Measurements from ENCODE around the gene FGF1.

The FGF1 gene

DNA sequence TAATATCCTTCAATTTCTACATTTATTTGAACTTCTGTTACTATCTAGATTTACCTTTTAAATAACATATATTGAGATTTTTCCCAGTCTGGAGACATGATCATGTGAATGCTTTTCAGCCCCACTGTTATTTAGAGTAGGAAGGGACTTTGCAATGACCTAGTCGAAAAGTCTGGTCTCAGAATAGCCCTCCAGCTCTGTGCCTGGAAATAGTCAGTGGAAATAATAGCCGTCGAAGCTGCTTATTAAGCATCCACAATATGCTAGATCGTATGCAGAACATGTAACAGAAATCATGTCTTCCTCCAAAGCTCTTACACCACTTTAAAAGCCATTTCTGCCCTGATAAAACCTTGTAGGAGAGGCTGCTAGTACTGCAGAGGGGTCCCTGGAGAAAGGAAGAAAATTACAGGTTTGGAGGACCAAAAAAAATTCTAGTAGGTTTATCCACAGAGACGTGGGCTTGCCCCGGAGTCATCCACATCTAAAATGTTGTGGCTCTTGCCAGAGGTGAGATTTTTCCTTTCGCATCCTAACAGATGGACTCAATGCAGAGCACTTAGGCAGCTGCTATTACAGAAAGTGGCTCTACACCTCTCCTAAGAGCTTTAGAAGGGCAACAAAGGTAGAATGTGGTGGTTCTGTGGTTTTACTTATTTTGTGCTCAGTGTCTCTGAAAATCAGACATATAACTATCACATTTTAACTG, 2.5 kb upstream of the FGF1 start:
- H3K27me3 ChIP-seq (ENCODE audit: low read depth), result no peaks in the 10 kb centered on the region
- in situ Hi-C loops (cut with MboI; ENCODE audit: low sequenced_read_pairs), result loop anchor here (25.0 kb wide), 1 partner anchor 701 kb away; no protein-coding TSS in a partner anchor
- H3K36me3 ChIP-seq (replicated peaks), result no peaks in the 10 kb centered on the region
- H3K9me3 ChIP-seq, result no peaks in the 10 kb centered on the region
- no peak for DNase-seq (ENCODE audit: low spot score in 2 of 2)
- H3K4me1 ChIP-seq, result peaks cover 15% of the 10 kb centered on the region
- H3K4me3 ChIP-seq, result no peak overlapping the region

- Histone ChIP-seq H3K36me3 (replicated peaks) (no peaks in the 10 kb centered on the region), H3K9me3 (no peaks in the 10 kb centered on the region), H3K27me3 (ENCODE audit: low read depth) (no peaks in the 10 kb centered on the region), H3K4me3 (no peak overlapping the region), H3K4me1 (peaks cover 15% of the 10 kb centered on the region)
- no peak for DNase-seq (ENCODE audit: low spot score in 2 of 2)
- in situ Hi-C loops (cut with MboI; ENCODE audit: low sequenced_read_pairs), result loop anchor here (25.0 kb wide), 1 partner anchor 700 kb away; no protein-coding TSS in a partner anchor
Measured at GRCh38 chr5:142686968-142687367, 1.1 kb upstream of the FGF1 start.

DNA sequence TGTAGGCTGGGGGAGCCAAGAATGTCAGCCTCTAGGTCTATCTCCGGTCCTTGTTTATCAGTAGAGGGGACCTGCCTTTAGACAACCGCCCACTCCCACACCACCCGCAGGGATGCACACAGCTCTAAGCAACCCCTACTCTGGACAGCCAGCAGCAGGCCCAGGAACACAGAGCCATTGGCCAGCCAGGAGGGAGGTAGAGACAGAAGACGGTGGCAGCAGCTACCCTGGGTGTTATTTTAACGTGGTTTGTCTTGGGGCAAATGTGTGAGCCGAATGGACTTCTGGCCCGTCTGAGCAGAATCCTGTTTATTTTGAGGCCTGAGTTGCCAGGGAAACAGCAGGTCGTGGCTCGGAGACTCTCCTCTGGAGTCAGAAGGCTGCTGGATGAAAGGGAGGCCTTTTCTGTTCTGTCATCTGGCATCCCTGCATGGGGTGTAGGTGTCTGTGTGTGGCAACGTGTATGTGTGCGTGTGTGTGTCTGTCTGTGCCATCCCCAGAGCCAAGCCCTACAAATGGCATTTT, 382 bp upstream of the FGF1 start:
- Histone ChIP-seq H3K36me3 (replicated peaks) (no peaks in the 10 kb centered on the region), H3K4me3 (no peak overlapping the region), H3K9me3 (no peaks in the 10 kb centered on the region), H3K27me3 (ENCODE audit: low read depth) (no peaks in the 10 kb centered on the region), H3K4me1 (peaks cover 15% of the 10 kb centered on the region)
- DNase-seq (ENCODE audit: low spot score in 2 of 2), result no peak
- in situ Hi-C loops (cut with MboI; ENCODE audit: low sequenced_read_pairs), result loop anchor here (25.0 kb wide), 1 partner anchor 699 kb away; no protein-coding TSS in a partner anchor

DNA sequence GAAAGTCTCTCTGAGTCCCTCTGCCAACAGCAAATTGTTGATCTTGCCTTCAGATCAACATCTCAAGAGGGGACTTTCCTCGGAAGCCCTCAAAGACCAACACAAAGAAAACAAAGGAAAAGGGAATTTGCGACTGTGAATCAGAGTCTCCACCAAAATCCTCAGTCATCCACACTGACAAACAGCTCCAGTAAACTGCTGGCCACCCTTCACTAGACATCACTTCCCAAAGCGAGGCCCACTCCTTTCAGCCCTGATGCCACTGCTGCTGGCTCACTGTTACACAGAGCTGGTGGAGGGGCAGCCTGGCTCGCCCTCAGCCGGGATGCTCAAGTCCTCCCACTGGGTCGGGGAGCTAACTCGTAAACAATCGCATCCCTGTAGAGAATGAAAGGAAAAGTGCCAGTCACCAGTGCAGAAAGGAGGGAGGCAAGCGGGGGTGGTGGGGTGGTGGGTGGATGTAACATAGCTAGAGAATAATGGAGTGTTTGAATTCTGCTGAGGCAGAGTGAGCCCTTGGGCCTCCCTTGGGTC, 1.3 kb downstream of the FGF1 start:
- Histone ChIP-seq H3K27me3 (ENCODE audit: low read depth) (no peaks in the 10 kb centered on the region), H3K36me3 (replicated peaks) (no peaks in the 10 kb centered on the region), H3K4me3 (no peak overlapping the region), H3K4me1 (peaks cover 15% of the 10 kb centered on the region), H3K9me3 (no peaks in the 10 kb centered on the region)
- in situ Hi-C loops (cut with MboI; ENCODE audit: low sequenced_read_pairs), result loop anchor here (25.0 kb wide), 1 partner anchor 697 kb away; no protein-coding TSS in a partner anchor
- peak in 1 of 2 experiments; percentile 38 for DNase-seq (ENCODE audit: low spot score in 2 of 2)

DNA sequence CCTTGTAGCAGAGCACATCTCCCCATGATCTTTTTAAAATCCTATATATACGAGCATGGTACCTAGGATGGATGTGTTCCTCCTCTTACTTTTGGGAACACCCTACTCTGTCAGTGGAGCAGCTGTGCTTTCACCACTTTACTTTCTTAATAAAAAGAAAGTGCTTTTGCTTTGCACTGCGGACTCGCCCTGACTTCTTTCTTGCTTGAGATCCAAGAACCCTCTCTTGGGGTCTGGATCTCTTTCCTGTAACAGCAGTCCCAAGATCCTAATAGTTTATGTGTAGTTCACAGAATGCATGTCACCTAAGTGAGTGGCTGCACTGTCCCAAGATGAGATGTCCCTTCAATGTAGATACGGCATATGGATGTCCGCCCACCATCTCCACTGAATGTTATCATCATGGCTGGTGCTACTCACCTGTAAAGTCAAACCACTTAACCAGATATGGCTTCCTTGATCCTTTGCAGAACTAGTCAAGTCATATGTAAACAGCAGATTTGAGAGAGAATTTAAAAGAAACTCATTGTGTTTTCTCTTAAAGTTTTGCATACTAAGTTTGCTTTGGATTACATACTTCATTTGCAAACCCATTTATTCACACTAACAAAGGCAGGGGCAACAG, 1.9 kb downstream of the FGF1 start:
- Histone ChIP-seq H3K4me1 (peaks cover 15% of the 10 kb centered on the region), H3K36me3 (replicated peaks) (no peaks in the 10 kb centered on the region), H3K4me3 (no peak overlapping the region), H3K9me3 (no peaks in the 10 kb centered on the region), H3K27me3 (ENCODE audit: low read depth) (no peaks in the 10 kb centered on the region)
- in situ Hi-C loops (cut with MboI; ENCODE audit: low sequenced_read_pairs), result loop anchor here (25.0 kb wide), 1 partner anchor 697 kb away; no protein-coding TSS in a partner anchor
- peak in 1 of 2 experiments; percentile 56 for DNase-seq (ENCODE audit: low spot score in 2 of 2)

- in situ Hi-C loops (cut with MboI; ENCODE audit: low sequenced_read_pairs), result loop anchor here (25.0 kb wide), 1 partner anchor 696 kb away; no protein-coding TSS in a partner anchor
- DNase-seq (ENCODE audit: low spot score in 2 of 2), result no peak
- no peak overlapping the region for H3K4me3 ChIP-seq
- H3K4me1 ChIP-seq, result peaks cover 15% of the 10 kb centered on the region
- no peaks in the 10 kb centered on the region for H3K36me3 ChIP-seq (replicated peaks)
- no peaks in the 10 kb centered on the region for H3K27me3 ChIP-seq (ENCODE audit: low read depth)
- H3K9me3 ChIP-seq, result no peaks in the 10 kb centered on the region
Measured at GRCh38 chr5:142683116-142683515, 2.8 kb downstream of the FGF1 start.

GRCh38 chr5:142680605-142681259, 5.2 kb downstream of the FGF1 start:
- DNase-seq (ENCODE audit: low spot score in 2 of 2), result no peak

GRCh38 chr5:142679744-142680143, 6.1 kb downstream of the FGF1 start:
- in situ Hi-C loops (cut with MboI; ENCODE audit: low sequenced_read_pairs), result loop anchor here (25.0 kb wide), 1 partner anchor 692 kb away; no protein-coding TSS in a partner anchor
- no peaks in the 10 kb centered on the region for H3K36me3 ChIP-seq (replicated peaks)

More at GRCh38 chr5:142680605-142681259, 5.2 kb downstream of the FGF1 start:
- Histone ChIP-seq H3K27me3 (ENCODE audit: low read depth) (peaks cover 3% of the 10 kb centered on the region; the same call in 1 of the 2 replicates), H3K36me3 (replicated peaks) (no peaks in the 10 kb centered on the region), H3K9me3 (no peaks in the 10 kb centered on the region), H3K4me1 (peaks cover 6% of the 10 kb centered on the region; the same call in 1 of the 2 replicates), H3K4me3 (no peak overlapping the region)
- in situ Hi-C loops (cut with MboI; ENCODE audit: low sequenced_read_pairs), result loop anchor here (25.0 kb wide), 1 partner anchor 693 kb away; no protein-coding TSS in a partner anchor

GRCh38 chr5:142678529-142678928, 7.4 kb downstream of the FGF1 start:
- peaks cover 3% of the 10 kb centered on the region; the same call in 1 of the 2 replicates for H3K27me3 ChIP-seq (ENCODE audit: low read depth)
- H3K36me3 ChIP-seq (replicated peaks), result no peaks in the 10 kb centered on the region
- H3K4me3 ChIP-seq, result no peak overlapping the region
- H3K4me1 ChIP-seq, result no peaks in the 10 kb centered on the region
- in situ Hi-C loops (cut with MboI; ENCODE audit: low sequenced_read_pairs), result loop anchor here (25.0 kb wide), 1 partner anchor 691 kb away; no protein-coding TSS in a partner anchor
- no peak for DNase-seq (ENCODE audit: low spot score in 2 of 2)
- H3K9me3 ChIP-seq, result no peaks in the 10 kb centered on the region

More at GRCh38 chr5:142679744-142680143, 6.1 kb downstream of the FGF1 start:
- Histone ChIP-seq H3K4me3 (no peak overlapping the region), H3K9me3 (no peaks in the 10 kb centered on the region), H3K27me3 (ENCODE audit: low read depth) (peaks cover 3% of the 10 kb centered on the region; the same call in 1 of the 2 replicates), H3K4me1 (peaks cover 6% of the 10 kb centered on the region; the same call in 1 of the 2 replicates)
- no peak for DNase-seq (ENCODE audit: low spot score in 2 of 2)

DNA sequence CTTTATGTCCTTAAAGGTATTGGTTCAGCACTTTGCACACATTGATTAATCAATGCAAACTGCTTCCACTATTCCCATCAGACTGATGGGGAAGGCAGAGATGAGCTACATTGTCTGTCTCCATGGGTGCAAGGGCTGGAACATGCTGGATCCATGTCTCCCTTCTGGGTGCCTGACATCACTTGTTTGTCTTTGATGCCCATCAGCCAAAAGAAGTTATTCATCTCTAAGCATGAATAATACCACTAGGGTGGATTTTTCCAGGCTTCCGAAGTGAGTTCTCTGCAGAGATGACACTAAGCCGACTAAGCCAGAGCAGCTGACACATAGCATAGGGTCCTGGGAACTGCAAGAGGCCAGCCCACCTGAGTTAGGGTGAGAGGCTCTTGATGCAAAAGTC, 8.7 kb downstream of the FGF1 start:
- no peaks in the 10 kb centered on the region for H3K36me3 ChIP-seq (replicated peaks)
- DNase-seq (ENCODE audit: low spot score in 2 of 2), result no peak
- no peaks in the 10 kb centered on the region for H3K9me3 ChIP-seq
- H3K4me3 ChIP-seq, result no peak overlapping the region
- H3K4me1 ChIP-seq, result no peaks in the 10 kb centered on the region
- in situ Hi-C loops (cut with MboI; ENCODE audit: low sequenced_read_pairs), result loop anchor here (25.0 kb wide), 1 partner anchor 690 kb away; no protein-coding TSS in a partner anchor
- H3K27me3 ChIP-seq (ENCODE audit: low read depth), result peaks cover 3% of the 10 kb centered on the region; the same call in 1 of the 2 replicates

DNA sequence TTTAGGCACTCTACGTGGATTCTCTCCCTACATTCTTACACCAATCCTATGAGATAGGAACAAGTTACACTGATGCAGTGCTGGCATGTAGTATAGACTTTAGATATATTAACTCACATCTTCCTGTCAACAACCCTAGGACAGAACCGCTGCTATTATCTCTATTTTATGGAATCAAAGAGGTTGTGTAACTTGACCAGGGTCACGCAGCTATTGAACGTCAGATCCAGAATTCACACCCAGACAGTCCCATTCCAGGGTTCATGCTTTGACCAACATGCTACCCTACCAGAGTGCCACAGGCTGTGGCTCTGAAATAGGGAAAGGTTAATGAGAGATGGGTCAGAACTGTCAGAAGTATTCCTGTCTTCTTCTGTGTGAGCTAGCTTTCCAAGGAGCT, 9.6 kb downstream of the FGF1 start:
- in situ Hi-C loops (cut with MboI; ENCODE audit: low sequenced_read_pairs), result loop anchor here (25.0 kb wide), 1 partner anchor 689 kb away; no protein-coding TSS in a partner anchor
- H3K9me3 ChIP-seq, result no peaks in the 10 kb centered on the region
- H3K4me3 ChIP-seq, result no peak overlapping the region
- H3K4me1 ChIP-seq, result no peaks in the 10 kb centered on the region
- no peaks in the 10 kb centered on the region for H3K36me3 ChIP-seq (replicated peaks)
- DNase-seq (ENCODE audit: low spot score in 2 of 2), result no peak
- H3K27me3 ChIP-seq (ENCODE audit: low read depth), result peaks cover 3% of the 10 kb centered on the region; the same call in 1 of the 2 replicates

GRCh38 chr5:142674531-142675469, 11.1 kb downstream of the FGF1 start:
- no peak for DNase-seq (ENCODE audit: low spot score in 2 of 2)
- no peak overlapping the region for H3K4me3 ChIP-seq
- H3K27me3 ChIP-seq (ENCODE audit: low read depth), result peaks cover 3% of the 10 kb centered on the region; the same call in 1 of the 2 replicates
- H3K4me1 ChIP-seq, result peaks cover 2% of the 10 kb centered on the region; the same call in 1 of the 2 replicates
- no peaks in the 10 kb centered on the region for H3K36me3 ChIP-seq (replicated peaks)
- in situ Hi-C loops (cut with MboI; ENCODE audit: low sequenced_read_pairs), result loop anchor here (25.0 kb wide), 1 partner anchor 687 kb away; no protein-coding TSS in a partner anchor
- H3K9me3 ChIP-seq, result no peaks in the 10 kb centered on the region

Data from HAP-1 (cell line).